SK-N-SH treated with all-trans-retinoic acid at 6 μM for 48 hours (cell line): ENCODE measurements around the gene SOD1.

Experiments
- ATAC-seq: fragments of 200-7000 bp; cut with Tn5 transposase; 3 replicates; pipeline ENCODE4 v1.9.1; 2020; ENCODE audit warnings: mild to moderate bottlenecking, moderate library complexity
- CREB5 ChIP-seq: fragments of 250-450 bp; sonication (Bioruptor Pico); IDR thresholded peaks from 2 replicates; pipeline ENCODE4 v1.5.1; 2020; ENCODE audit warnings: low read depth, mild to moderate bottlenecking, moderate library complexity
- CSDC2 ChIP-seq: fragments of 250-450 bp; sonication (Bioruptor Pico); IDR thresholded peaks from 2 replicates; pipeline ENCODE4 v1.5.0; 2020; ENCODE audit warnings: mild to moderate bottlenecking, moderate library complexity
- CSRNP3 ChIP-seq: fragments of 250-450 bp; sonication (Bioruptor Pico); IDR thresholded peaks from 2 replicates; pipeline ENCODE4 v1.5.1; 2021; ENCODE audit warnings: mild to moderate bottlenecking, moderate library complexity
- ESRRG ChIP-seq: fragments of 250-450 bp; sonication (Bioruptor Pico); IDR thresholded peaks from 2 replicates; pipeline ENCODE4 v1.6.1; 2021; ENCODE audit warnings: mild to moderate bottlenecking
- GLIS3 ChIP-seq: fragments of 250-450 bp; sonication (Bioruptor Pico); IDR thresholded peaks from 2 replicates; pipeline ENCODE4 v1.5.0; 2020; ENCODE audit warnings: mild to moderate bottlenecking, moderate library complexity
- OSR1 ChIP-seq: fragments of 250-450 bp; sonication (Bioruptor Pico); IDR thresholded peaks from 2 replicates; pipeline ENCODE4 v1.8.0; 2022; ENCODE audit warnings: moderate library complexity, mild to moderate bottlenecking, inconsistent platforms
- PATZ1 ChIP-seq: fragments of 250-450 bp; sonication (Bioruptor Pico); IDR thresholded peaks from 2 replicates; pipeline ENCODE4 v1.8.0; 2020; ENCODE audit warnings: mild to moderate bottlenecking, moderate library complexity, borderline replicate concordance
- POU6F1 ChIP-seq: fragments of 250-450 bp; sonication (Bioruptor Pico); IDR thresholded peaks from 2 replicates; pipeline ENCODE4 v1.8.0; 2021; ENCODE audit warnings: low read depth, mild to moderate bottlenecking, moderate library complexity, borderline replicate concordance
- PPARA ChIP-seq: fragments of 250-450 bp; sonication (Bioruptor Pico); IDR thresholded peaks from 2 replicates; pipeline ENCODE4 v1.5.0; 2020; ENCODE audit warnings: mild to moderate bottlenecking, borderline replicate concordance
- RARB ChIP-seq: fragments of 250-450 bp; sonication (Bioruptor Pico); IDR thresholded peaks from 2 replicates; pipeline ENCODE4 v1.8.0; 2021; ENCODE audit warnings: mild to moderate bottlenecking, moderate library complexity
- SNAI2 ChIP-seq: fragments of 250-450 bp; sonication (Bioruptor Pico); IDR thresholded peaks from 2 replicates; pipeline ENCODE4 v1.5.0; 2020; ENCODE audit warnings: mild to moderate bottlenecking, moderate library complexity
- TOX ChIP-seq: fragments of 250-450 bp; sonication (Bioruptor Pico); IDR thresholded peaks from 2 replicates; pipeline ENCODE4 v1.8.0; 2021; ENCODE audit warnings: mild to moderate bottlenecking, moderate library complexity, borderline replicate concordance
- TSHZ2 ChIP-seq: fragments of 250-450 bp; sonication (Bioruptor Pico); IDR thresholded peaks from 2 replicates; pipeline ENCODE4 v1.5.0; 2020; ENCODE audit warnings: mild to moderate bottlenecking, moderate library complexity
- ZC3H10 ChIP-seq: fragments of 250-450 bp; sonication (Bioruptor Pico); IDR thresholded peaks from 2 replicates; pipeline ENCODE4 v1.5.1; 2021; ENCODE audit warnings: mild to moderate bottlenecking, moderate library complexity
- ZFP3 ChIP-seq: fragments of 250-450 bp; sonication (Bioruptor Pico); IDR thresholded peaks from 2 replicates; pipeline ENCODE4 v1.5.0; 2020; ENCODE audit warnings: mild to moderate bottlenecking, moderate library complexity
- ZFP30 ChIP-seq: fragments of 450-650 bp; formaldehyde crosslinking; IDR thresholded peaks from 2 replicates; pipeline ENCODE4 v1.5.0; 2022; ENCODE audit warnings: mild to moderate bottlenecking, moderate library complexity
- ZNF565 ChIP-seq: fragments of 450-650 bp; formaldehyde crosslinking; conservative IDR thresholded peaks from 2 replicates; pipeline ENCODE4 v1.5.0; 2020; ENCODE audit warnings: low read depth, mild to moderate bottlenecking, moderate library complexity
- ZNF70 ChIP-seq: fragments of 450-650 bp; formaldehyde crosslinking; IDR thresholded peaks from 2 replicates; pipeline ENCODE4 v1.5.0; 2020; ENCODE audit warnings: mild to moderate bottlenecking, moderate library complexity
- ZNF8 ChIP-seq: fragments of 450-650 bp; formaldehyde crosslinking; IDR thresholded peaks from 2 replicates; pipeline ENCODE4 v1.5.0; 2020; ENCODE audit warnings: mild to moderate bottlenecking, moderate library complexity

Gene SOD1

GRCh38 chr21:31693222-31693621 is 33.7 kb downstream of the SOD1 start:
- TF ChIP-seq POU6F1 (CRISPR knock-in tag) (no peak), ZC3H10 (CRISPR knock-in tag) (no peak), ESRRG (CRISPR knock-in tag) (no peak), PPARA (no peak), ZNF565 (CRISPR knock-in tag) (no peak), SNAI2 (CRISPR knock-in tag) (no peak), PATZ1 (CRISPR knock-in tag) (no peak), TOX (CRISPR knock-in tag) (no peak), GLIS3 (CRISPR knock-in tag) (no peak), ZFP3 (CRISPR knock-in tag) (no peak), ZNF70 (CRISPR knock-in tag) (no peak), RARB (CRISPR knock-in tag) (no peak), TSHZ2 (CRISPR knock-in tag) (no peak), ZFP30 (CRISPR knock-in tag) (no peak), CREB5 (CRISPR knock-in tag) (no peak), OSR1 (CRISPR knock-in tag) (no peak), CSDC2 (CRISPR knock-in tag) (no peak), ZNF8 (CRISPR knock-in tag) (no peak)
- ATAC-seq: no peak

GRCh38 chr21:31696424-31696823 is 36.9 kb downstream of the SOD1 start:
- TF ChIP-seq CSDC2 (CRISPR knock-in tag): no peak
- no peak for TF ChIP-seq ZFP30 (CRISPR knock-in tag)
- no peak for TF ChIP-seq TSHZ2 (CRISPR knock-in tag)
- TF ChIP-seq TOX (CRISPR knock-in tag): no peak
- TF ChIP-seq PATZ1 (CRISPR knock-in tag): no peak
- no peak for TF ChIP-seq CSRNP3
- TF ChIP-seq ZNF8 (CRISPR knock-in tag): no peak
- TF ChIP-seq ZC3H10 (CRISPR knock-in tag): no peak
- TF ChIP-seq ESRRG (CRISPR knock-in tag): no peak
- TF ChIP-seq GLIS3 (CRISPR knock-in tag): no peak
- no peak for ATAC-seq
